Prostate gland (tissue), 2 donors: ENCODE results near the gene PDF.
"Not testable (repeated sequence)": the region's sequence is repeated elsewhere in the genome, so short reads cannot be mapped to it uniquely, and the experiment has no call there.

Experiments
- POLR2A ChIP-seq: fragments of 450-650 bp; IDR thresholded peaks from one replicate; pipeline ENCODE4 v1.6.1; 2016; ENCODE audit warnings: antibody characterized with exemption, mild to moderate bottlenecking
- POLR2AphosphoS5 ChIP-seq: sonication (generic); formaldehyde crosslinking; IDR thresholded peaks from one replicate; pipeline ENCODE4 v1.6.1; 2017; ENCODE audit warnings: antibody characterized with exemption
- TF ChIP-seq, protein P1 (sequence below), 4 experiments: fragments of 200-600 bp in 2 of 4; fragments of 450-650 bp in 2 of 4; sonication (generic) in 2 of 4; IDR thresholded peaks; 1 replicate in 3 of 4; 2 replicates in 1 of 4; pipeline ENCODE4 v1.5.1; 2016 to 2019; ENCODE audit warnings: antibody characterized with exemption in 4 of 4, mild to moderate bottlenecking in 2 of 4, moderate library complexity in 2 of 4

DNA sequence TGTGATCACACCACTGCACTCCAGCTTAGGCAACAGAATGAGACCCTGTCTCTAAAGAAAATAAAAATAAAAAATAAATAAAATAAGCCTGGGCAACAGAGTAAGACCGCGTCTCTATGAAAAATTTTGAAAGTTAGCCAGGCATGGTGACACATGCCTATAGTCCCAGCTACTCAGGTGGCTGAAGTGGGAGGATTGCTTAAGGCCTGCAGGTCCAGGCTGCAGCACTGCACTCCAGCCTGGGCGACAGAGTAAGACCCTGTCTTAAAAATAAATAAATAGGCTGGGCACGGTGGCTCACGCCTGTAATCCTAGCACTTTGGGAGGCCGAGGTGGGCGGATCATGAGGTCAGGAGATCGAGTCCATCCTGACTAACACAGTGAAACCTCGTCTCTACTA, 38.7 kb downstream of the PDF start:
- not testable (repeated sequence) for TF ChIP-seq POLR2AphosphoS5, POLR2A
- TF ChIP-seq, protein P1, sequence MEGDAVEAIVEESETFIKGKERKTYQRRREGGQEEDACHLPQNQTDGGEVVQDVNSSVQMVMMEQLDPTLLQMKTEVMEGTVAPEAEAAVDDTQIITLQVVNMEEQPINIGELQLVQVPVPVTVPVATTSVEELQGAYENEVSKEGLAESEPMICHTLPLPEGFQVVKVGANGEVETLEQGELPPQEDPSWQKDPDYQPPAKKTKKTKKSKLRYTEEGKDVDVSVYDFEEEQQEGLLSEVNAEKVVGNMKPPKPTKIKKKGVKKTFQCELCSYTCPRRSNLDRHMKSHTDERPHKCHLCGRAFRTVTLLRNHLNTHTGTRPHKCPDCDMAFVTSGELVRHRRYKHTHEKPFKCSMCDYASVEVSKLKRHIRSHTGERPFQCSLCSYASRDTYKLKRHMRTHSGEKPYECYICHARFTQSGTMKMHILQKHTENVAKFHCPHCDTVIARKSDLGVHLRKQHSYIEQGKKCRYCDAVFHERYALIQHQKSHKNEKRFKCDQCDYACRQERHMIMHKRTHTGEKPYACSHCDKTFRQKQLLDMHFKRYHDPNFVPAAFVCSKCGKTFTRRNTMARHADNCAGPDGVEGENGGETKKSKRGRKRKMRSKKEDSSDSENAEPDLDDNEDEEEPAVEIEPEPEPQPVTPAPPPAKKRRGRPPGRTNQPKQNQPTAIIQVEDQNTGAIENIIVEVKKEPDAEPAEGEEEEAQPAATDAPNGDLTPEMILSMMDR (IDR thresholded peaks at IDR 0.05) = not testable (repeated sequence)
